ENCODE measurements around the gene TBCK.
"Not testable (repeated sequence)": the region's sequence is repeated elsewhere in the genome, so short reads cannot be mapped to it uniquely, and the experiment has no call there.

The TBCK gene

GRCh38 chr4:106315968-106316772 lies at the start of gene TBCK, which contains the start of gene AIMP1:
Gene TBCK (minus strand): TSS chr4:106316209. CDS start chr4:106308960, 7,249 bp downstream.
Gene AIMP1 (plus strand): TSS chr4:106316550. CDS start chr4:106325010, 8,460 bp downstream.
- peak; percentile 89 for DNase-seq

- no peak for DNase-seq
Observed at GRCh38 chr4:106365613-106366012, 49.6 kb upstream of the TBCK start.

- DNase-seq: no peak
Observed at GRCh38 chr4:106364282-106364681, 48.3 kb upstream of the TBCK start.

GRCh38 chr4:106362086-106362825 lies 46.2 kb upstream of the TBCK start:
- DNase-seq: no peak

- no peak for DNase-seq
Observed at GRCh38 chr4:106358899-106359298, 42.9 kb upstream of the TBCK start.

GRCh38 chr4:106355193-106355592 lies 39.2 kb upstream of the TBCK start:
- DNase-seq: no peak

GRCh38 chr4:106353786-106354185 lies 37.8 kb upstream of the TBCK start:
- DNase-seq: no peak

GRCh38 chr4:106351016-106351415 lies 35.0 kb upstream of the TBCK start:
- DNase-seq: no peak

- DNase-seq: no peak
Observed at GRCh38 chr4:106347167-106347566, 31.2 kb upstream of the TBCK start.

GRCh38 chr4:106344647-106344970 lies 28.6 kb upstream of the TBCK start:
- DNase-seq: no peak

GRCh38 chr4:106343865-106344646 lies 28.0 kb upstream of the TBCK start:
- DNase-seq: no peak

GRCh38 chr4:106340774-106341173 lies 24.8 kb upstream of the TBCK start:
- DNase-seq: no peak

GRCh38 chr4:106339431-106339830 lies 23.4 kb upstream of the TBCK start:
- no peak for DNase-seq

- DNase-seq: no peak
Observed at GRCh38 chr4:106338671-106339070, 22.7 kb upstream of the TBCK start.

GRCh38 chr4:106337916-106338315 lies 21.9 kb upstream of the TBCK start:
- DNase-seq: no peak

- DNase-seq: no peak
Observed at GRCh38 chr4:106336618-106337017, 20.6 kb upstream of the TBCK start.

- no peak for DNase-seq
Observed at GRCh38 chr4:106334741-106335470, 18.9 kb upstream of the TBCK start.

GRCh38 chr4:106333186-106333585 lies 17.2 kb upstream of the TBCK start:
- no peak for DNase-seq

GRCh38 chr4:106329041-106329618 lies 13.1 kb upstream of the TBCK start:
- DNase-seq: no peak

GRCh38 chr4:106325800-106326199 lies 9.8 kb upstream of the TBCK start:
- no peak for DNase-seq

GRCh38 chr4:106323119-106323518 lies 7.1 kb upstream of the TBCK start:
- DNase-seq: no peak

GRCh38 chr4:106321814-106322213 lies 5.8 kb upstream of the TBCK start:
- not testable (repeated sequence) for DNase-seq
